OCI-LY3 (cell line): ENCODE data around the gene CMC4.
A peak's percentile ranks its signal among the peaks of the same experiment; 100 is the strongest.

Source experiments
- H2AFZ ChIP-seq: fragments of 200-600, 300-600 bp; shearing (Covaris generic); 2 replicates; pipeline ENCODE4 v1.6.0; 2014; ENCODE audit warnings: antibody characterized with exemption, low read depth, low read length
- H3K27ac ChIP-seq: fragments of 200-600, 300-600 bp; sonication (generic); 2 replicates; pipeline ENCODE4 v1.5.1; 2014; ENCODE audit warnings: mild to moderate bottlenecking, low read length, moderate library complexity, mixed read lengths
- H3K27me3 ChIP-seq: fragments of 200-600, 300-600 bp; sonication (generic); 2 replicates; pipeline ENCODE4 v1.6.1; 2014; ENCODE audit warnings: low read depth, low read length, mixed read lengths
- H3K36me3 ChIP-seq: fragments of 200-600, 300-600 bp; sonication (generic); replicated peaks from 2 replicates; pipeline ENCODE3; 2014; ENCODE audit warnings: low read depth, low read length, mixed read lengths
- H3K4me1 ChIP-seq: fragments of 300-600, 200-600 bp; sonication (generic); 2 replicates; pipeline ENCODE4 v1.6.1; 2014; ENCODE audit warnings: low read length, mixed read lengths
- H3K4me2 ChIP-seq: fragments of 200-600, 300-600 bp; sonication (generic); 2 replicates; pipeline ENCODE4 v1.6.1; 2014; ENCODE audit warnings: low read length, mixed read lengths
- H3K4me3 ChIP-seq: fragments of 300-600, 200-600 bp; sonication (generic); 2 replicates; pipeline ENCODE4 v1.5.1; 2014; ENCODE audit warnings: antibody characterized with exemption, mild to moderate bottlenecking, low read length, moderate library complexity
- H3K79me2 ChIP-seq: fragments of 300-600, 200-600 bp; shearing (Covaris generic); 2 replicates; pipeline ENCODE4 v1.6.1; 2014; ENCODE audit warnings: mild to moderate bottlenecking, low read length, mixed read lengths
- H3K9ac ChIP-seq: fragments of 300-600, 200-600 bp; shearing (Covaris generic); 2 replicates; pipeline ENCODE4 v1.6.0; 2014; ENCODE audit warnings: mild to moderate bottlenecking, low read length, moderate library complexity
- H3K9me3 ChIP-seq: fragments of 200-600, 300-600 bp; shearing (Covaris generic); 2 replicates; pipeline ENCODE4 v1.6.1; 2014; ENCODE audit warnings: low read length, mixed read lengths; ENCODE audit not compliant: insufficient read depth
- H4K20me1 ChIP-seq: fragments of 200-600, 300-600 bp; sonication (generic); 2 replicates; pipeline ENCODE4 v1.6.1; 2016; ENCODE audit warnings: low read length, mixed read lengths; ENCODE audit not compliant: insufficient read depth
- CTCF ChIP-seq: fragments of 200-600, 300-600 bp; sonication (generic); IDR thresholded peaks from 2 replicates; pipeline ENCODE4 v1.5.1; 2014; ENCODE audit warnings: antibody characterized with exemption, low read length, low read depth
- EZH2phosphoT487 ChIP-seq: fragments of 200-600 bp; shearing (Covaris generic); IDR thresholded peaks from 2 replicates; pipeline ENCODE4 v1.6.1; 2018; ENCODE audit warnings: antibody characterized with exemption, mixed run types, low read depth

CMC4 gene

GRCh38 chrX:155086202-155086840 lies 15.4 kb upstream of the CMC4 start:
- Histone ChIP-seq H3K4me2 (no peak overlapping the region), H2AFZ (no peak overlapping the region), H3K79me2 (no peaks in the 10 kb centered on the region), H3K27me3 (no peaks in the 10 kb centered on the region), H3K27ac (no peak overlapping the region), H3K9me3 (no peaks in the 10 kb centered on the region), H4K20me1 (no peaks in the 10 kb centered on the region), H3K4me1 (no peaks in the 10 kb centered on the region), H3K36me3 (peaks cover 11% of the 10 kb centered on the region), H3K9ac (no peak overlapping the region), H3K4me3 (no peak overlapping the region)
- TF ChIP-seq CTCF = peak; percentile 53
- no peak for TF ChIP-seq EZH2phosphoT487

DNA sequence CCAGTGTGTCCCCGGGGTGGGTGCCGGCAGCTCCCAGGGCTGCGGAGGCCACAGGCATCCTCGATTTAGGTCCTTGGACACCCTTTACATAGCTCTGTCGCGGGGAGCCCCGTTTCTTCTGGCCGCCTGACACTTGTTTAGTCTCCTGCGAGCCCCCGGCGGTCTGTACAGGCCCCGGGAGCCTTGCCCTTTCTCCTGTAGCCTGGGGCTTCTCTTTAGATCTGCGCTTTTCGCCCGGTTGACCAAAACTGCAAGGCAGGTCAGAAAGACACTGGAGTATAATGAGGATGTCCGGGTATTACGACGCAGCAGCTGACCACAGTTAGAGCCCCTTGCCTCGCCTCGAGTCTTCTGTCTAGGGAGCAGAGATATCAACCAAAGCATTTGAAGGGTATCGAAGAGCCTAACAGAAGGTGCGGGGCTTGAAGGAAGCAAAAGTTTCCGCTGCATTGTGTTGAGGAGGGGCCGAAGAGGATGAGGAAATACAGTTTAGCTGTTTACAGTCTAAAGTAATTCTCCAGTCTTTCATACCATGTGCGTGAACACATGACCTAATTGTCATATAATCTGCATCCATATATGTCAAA lies 851 bp upstream of the CMC4 start:
- Histone ChIP-seq H3K4me3 (peak overlapping the region; percentile 100), H3K4me1 (peaks cover 11% of the 10 kb centered on the region), H3K9me3 (no peaks in the 10 kb centered on the region), H3K27me3 (no peaks in the 10 kb centered on the region), H4K20me1 (no peaks in the 10 kb centered on the region), H3K36me3 (peaks cover 20% of the 10 kb centered on the region), H3K27ac (peak overlapping the region; percentile 74), H3K79me2 (peaks cover 65% of the 10 kb centered on the region), H3K9ac (peak overlapping the region; percentile 97), H2AFZ (peak overlapping the region; percentile 43), H3K4me2 (peak overlapping the region; percentile 71)
- TF ChIP-seq EZH2phosphoT487 (no peak), CTCF (no peak)

DNA sequence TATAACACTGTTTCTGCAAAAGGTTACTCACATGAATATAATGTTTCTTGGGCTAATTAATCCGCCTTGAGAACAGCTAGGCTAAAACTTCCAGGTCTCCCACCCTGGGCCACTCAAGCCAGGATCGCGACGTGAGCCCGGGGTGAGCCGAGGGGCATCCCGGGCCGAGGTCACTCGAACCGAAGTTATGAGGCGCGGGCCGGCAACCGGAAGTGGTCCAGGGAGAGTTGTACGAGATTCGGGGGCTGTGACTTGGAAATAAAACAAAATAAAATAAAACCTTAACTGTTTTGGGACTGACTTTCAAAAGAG lies 317 bp downstream of the CMC4 start:
- Histone ChIP-seq H2AFZ (peak overlapping the region; percentile 55), H3K9ac (peak overlapping the region; percentile 82), H3K4me1 (peaks cover 11% of the 10 kb centered on the region), H4K20me1 (no peaks in the 10 kb centered on the region), H3K27ac (peak overlapping the region; percentile 73), H3K79me2 (peaks cover 65% of the 10 kb centered on the region), H3K4me3 (peak overlapping the region; percentile 86), H3K27me3 (no peaks in the 10 kb centered on the region), H3K4me2 (peak overlapping the region; percentile 74), H3K9me3 (no peaks in the 10 kb centered on the region), H3K36me3 (peaks cover 18% of the 10 kb centered on the region)
- no peak for TF ChIP-seq EZH2phosphoT487
- no peak for TF ChIP-seq CTCF

- Histone ChIP-seq H3K9me3 (no peaks in the 10 kb centered on the region), H3K4me1 (peaks cover 11% of the 10 kb centered on the region), H3K36me3 (peaks cover 13% of the 10 kb centered on the region), H3K4me2 (peak overlapping the region; percentile 74), H4K20me1 (no peaks in the 10 kb centered on the region), H2AFZ (peak overlapping the region; percentile 55), H3K79me2 (peaks cover 65% of the 10 kb centered on the region), H3K27ac (peak overlapping the region; percentile 73; the same call in 1 of the 2 replicates), H3K27me3 (no peaks in the 10 kb centered on the region), H3K9ac (peak overlapping the region; percentile 82), H3K4me3 (peak overlapping the region; percentile 86)
- TF ChIP-seq CTCF (no peak), EZH2phosphoT487 (no peak)
Observed at GRCh38 chrX:155070038-155070437, 898 bp downstream of the CMC4 start.
